DOHH2 (cell line): ENCODE results near the gene KCNMB3.

ENCODE experiments used
- EZH2phosphoT487 ChIP-seq: fragments of 200-600 bp; sonication (generic); IDR thresholded peaks from 2 replicates; pipeline ENCODE4 v1.6.1; 2017; ENCODE audit warnings: borderline replicate concordance, mild to moderate bottlenecking, antibody characterized with exemption, low read length, moderate library complexity, mixed read lengths
- TF ChIP-seq, protein P1 (sequence below): fragments of 200-600 bp; sonication (generic); IDR thresholded peaks from one replicate; pipeline ENCODE4 v1.5.1; 2014; ENCODE audit warnings: antibody characterized with exemption, mild to moderate bottlenecking, low read depth, low read length; ENCODE audit not compliant: poor library complexity, severe bottlenecking

- TF ChIP-seq, protein P1, sequence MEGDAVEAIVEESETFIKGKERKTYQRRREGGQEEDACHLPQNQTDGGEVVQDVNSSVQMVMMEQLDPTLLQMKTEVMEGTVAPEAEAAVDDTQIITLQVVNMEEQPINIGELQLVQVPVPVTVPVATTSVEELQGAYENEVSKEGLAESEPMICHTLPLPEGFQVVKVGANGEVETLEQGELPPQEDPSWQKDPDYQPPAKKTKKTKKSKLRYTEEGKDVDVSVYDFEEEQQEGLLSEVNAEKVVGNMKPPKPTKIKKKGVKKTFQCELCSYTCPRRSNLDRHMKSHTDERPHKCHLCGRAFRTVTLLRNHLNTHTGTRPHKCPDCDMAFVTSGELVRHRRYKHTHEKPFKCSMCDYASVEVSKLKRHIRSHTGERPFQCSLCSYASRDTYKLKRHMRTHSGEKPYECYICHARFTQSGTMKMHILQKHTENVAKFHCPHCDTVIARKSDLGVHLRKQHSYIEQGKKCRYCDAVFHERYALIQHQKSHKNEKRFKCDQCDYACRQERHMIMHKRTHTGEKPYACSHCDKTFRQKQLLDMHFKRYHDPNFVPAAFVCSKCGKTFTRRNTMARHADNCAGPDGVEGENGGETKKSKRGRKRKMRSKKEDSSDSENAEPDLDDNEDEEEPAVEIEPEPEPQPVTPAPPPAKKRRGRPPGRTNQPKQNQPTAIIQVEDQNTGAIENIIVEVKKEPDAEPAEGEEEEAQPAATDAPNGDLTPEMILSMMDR, result no peak
- no peak for TF ChIP-seq EZH2phosphoT487
These were observed 7.9 kb upstream of the KCNMB3 start for GRCh38 chr3:179258820-179259219.
